AG09309 (cell line): ENCODE measurements around the gene SYPL1.
"Not testable (repeated sequence)": the region's sequence is repeated elsewhere in the genome, so short reads cannot be mapped to it uniquely, and the experiment has no call there.

Experiments used
- DNase-seq: peaks from one replicate; pipeline ENCODE4 v3.0.0-alpha.2; 2010; ENCODE audit warnings: low read depth
- H3K4me3 ChIP-seq: 2 replicates; pipeline ENCODE4 v1.5.1; 2011; ENCODE audit warnings: mild to moderate bottlenecking, low read depth, low read length, moderate library complexity; ENCODE audit not compliant: control insufficient read depth
- TF ChIP-seq, protein P1 (sequence below): IDR thresholded peaks from 2 replicates; pipeline ENCODE4 v1.5.1; 2011; ENCODE audit warnings: mild to moderate bottlenecking, low read depth, low read length, inconsistent platforms; ENCODE audit not compliant: insufficient read depth, control insufficient read depth; ENCODE audit errors: missing control alignments

Gene SYPL1

DNA sequence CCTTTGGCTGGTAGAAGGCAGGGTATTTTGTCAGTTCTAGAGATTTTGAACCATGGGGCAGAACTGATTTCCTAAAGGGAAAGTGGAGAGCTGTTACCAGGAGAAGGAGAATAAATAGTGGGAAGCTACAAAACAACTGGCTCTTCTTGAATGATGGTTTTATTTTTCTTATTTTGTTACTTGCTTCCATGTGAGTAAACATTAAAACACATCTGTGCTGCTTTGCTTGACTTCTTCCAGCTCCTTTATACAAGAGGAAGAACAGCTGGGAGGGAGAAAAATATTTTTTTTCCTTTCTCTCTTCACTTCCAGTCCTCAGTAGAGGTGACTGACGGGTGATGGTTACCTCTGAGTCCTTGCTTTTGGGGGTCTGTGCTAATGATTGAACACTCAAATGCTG, 30.0 kb upstream of the SYPL1 start:
- no peak for DNase-seq
- no peak overlapping the region for H3K4me3 ChIP-seq
- TF ChIP-seq, protein P1, sequence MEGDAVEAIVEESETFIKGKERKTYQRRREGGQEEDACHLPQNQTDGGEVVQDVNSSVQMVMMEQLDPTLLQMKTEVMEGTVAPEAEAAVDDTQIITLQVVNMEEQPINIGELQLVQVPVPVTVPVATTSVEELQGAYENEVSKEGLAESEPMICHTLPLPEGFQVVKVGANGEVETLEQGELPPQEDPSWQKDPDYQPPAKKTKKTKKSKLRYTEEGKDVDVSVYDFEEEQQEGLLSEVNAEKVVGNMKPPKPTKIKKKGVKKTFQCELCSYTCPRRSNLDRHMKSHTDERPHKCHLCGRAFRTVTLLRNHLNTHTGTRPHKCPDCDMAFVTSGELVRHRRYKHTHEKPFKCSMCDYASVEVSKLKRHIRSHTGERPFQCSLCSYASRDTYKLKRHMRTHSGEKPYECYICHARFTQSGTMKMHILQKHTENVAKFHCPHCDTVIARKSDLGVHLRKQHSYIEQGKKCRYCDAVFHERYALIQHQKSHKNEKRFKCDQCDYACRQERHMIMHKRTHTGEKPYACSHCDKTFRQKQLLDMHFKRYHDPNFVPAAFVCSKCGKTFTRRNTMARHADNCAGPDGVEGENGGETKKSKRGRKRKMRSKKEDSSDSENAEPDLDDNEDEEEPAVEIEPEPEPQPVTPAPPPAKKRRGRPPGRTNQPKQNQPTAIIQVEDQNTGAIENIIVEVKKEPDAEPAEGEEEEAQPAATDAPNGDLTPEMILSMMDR, result no peak

DNA sequence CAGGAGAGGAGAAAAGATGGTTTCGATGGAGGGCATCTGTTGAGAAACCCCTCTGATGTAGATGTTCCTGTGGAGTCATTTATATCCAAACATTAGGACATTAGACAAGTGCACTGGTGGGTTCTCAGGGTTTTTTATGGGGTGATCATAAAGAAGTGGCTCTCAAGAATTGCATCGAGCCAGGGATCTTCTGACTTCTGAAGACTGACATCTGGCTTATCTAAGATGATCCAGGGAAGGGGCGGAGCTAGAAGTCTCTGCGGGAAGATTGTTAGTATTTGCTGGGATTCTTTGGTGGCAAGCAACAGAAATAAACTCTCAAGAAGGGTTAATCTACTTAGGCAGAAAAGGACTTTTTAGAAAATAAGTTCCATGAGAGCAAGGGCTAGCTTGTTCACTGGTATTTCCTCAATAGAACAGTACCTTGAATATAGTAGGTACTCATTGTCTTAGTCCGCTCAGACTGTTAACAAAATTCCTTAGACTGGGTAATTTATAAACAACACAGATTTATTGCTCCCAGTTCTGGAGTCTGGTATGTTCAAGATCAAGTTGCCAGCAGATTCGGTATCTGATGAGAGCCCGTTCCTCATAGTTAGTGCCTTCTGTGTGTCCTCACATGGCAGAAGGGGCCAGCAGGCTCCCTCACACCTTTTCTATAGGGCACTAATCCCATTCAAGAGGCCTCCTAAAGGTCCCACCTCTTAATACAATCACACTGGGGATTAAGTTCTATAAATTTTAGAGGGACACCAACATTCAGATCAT, 28.5 kb upstream of the SYPL1 start:
- TF ChIP-seq, protein P1, result no peak
- no peak for DNase-seq
- no peak overlapping the region for H3K4me3 ChIP-seq

DNA sequence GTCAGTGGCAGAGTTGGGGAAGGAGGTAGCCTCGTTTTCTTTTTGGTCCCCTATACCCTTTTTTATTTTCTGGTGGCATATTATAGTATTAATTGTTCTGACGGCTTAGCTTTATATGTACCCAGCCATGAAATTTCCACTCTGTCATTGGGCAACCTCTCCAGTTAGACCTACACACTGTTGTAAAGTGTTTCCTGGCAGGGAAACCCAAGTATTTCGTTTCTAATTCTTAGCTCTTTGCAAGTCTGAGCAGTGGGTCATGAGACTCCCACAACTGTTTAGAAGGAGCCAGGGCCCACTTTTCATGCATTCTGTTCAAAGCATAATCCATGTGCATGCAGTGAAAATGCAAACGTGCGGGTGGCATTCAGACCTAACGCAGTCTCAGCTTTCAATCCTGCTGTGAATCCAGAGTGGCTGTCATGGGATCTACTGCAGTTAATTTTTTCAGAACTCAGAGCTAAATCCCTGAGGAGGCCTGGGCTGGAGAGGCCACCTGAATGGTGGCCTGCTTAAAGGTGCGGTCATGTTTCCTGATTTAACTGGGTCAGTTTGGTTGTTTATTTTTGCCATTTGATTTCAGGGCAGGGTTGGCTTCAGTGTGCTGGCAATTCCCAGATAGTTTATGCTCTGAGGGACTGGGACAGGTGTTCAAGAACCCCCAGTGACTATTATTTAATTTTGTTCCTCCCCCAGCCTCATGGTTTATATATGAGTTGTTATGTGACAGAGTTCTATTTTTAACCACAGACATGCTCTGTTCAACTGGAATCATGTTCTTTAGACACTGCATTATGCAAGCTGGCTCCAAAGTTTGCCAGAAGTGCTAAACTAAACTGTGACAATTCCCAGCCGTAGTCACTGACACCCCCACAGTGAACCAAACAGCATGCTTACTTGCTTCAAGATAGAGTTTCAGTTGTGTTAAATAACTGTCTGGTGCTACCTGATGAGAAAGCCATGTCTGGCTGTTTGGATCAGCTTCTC, 27.4 kb upstream of the SYPL1 start:
- DNase-seq, result no peak
- TF ChIP-seq, protein P1, result no peak
- H3K4me3 ChIP-seq, result no peak overlapping the region

DNA sequence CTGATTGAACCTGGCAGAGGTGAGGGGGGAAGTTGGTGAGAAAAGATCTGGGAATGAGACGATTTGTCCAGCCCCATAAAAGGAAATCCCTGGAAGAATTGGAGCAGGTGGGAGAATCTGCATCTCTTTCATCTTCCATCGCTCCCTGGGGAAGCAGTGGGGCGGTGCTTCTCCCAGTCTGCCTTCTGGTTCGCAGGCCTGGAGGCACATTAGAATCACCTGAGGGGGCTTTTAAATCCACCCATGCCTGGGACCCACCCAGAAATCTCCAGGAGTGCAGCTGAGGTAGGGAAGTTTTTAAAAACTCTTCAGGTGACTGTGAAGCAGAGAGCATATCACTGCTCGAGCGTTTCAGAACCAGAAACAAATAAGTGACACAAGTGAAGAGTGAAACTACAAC, 26.7 kb upstream of the SYPL1 start:
- H3K4me3 ChIP-seq, result no peak overlapping the region
- TF ChIP-seq, protein P1, result no peak
- no peak for DNase-seq

DNA sequence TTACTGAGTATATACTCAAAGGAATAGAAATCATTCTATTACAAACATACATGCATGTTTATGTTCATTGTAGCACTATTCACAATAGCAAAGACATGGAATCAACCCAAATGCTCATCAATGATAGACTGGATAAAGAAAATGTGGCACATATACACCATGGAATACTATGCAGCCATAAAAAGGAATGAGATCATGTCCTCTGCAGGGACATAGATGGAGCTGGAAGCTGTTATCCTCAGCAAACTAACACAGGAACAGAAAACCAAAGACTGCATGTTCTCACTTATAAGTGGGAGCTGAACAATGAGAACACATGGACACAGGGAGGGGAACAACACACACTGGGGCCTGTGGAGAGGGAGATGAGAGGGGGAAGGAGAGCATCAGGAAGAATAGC, 26.1 kb upstream of the SYPL1 start:
- H3K4me3 ChIP-seq, DNase-seq: not testable (repeated sequence)

DNA sequence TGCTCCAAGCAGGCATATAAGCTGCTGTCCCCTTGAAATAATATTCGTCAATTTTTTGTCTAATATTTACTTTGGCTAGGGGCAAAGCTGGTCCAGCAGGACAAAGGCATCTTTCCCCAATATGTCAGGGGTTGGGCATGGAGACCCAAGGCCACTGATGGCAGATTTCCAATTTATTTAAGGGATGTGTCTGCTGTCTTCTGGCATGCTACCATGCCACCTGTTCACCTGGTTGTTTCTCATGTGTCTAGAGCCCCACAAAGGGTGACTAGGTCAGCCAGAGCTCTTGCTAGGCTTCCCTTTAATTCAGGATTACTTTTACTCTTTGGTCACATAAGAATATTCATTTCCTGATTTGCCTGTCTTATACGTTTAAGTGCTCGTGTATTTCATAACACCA, 22.1 kb upstream of the SYPL1 start:
- H3K4me3 ChIP-seq, result no peak overlapping the region
- TF ChIP-seq, protein P1, result no peak
- no peak for DNase-seq

DNA sequence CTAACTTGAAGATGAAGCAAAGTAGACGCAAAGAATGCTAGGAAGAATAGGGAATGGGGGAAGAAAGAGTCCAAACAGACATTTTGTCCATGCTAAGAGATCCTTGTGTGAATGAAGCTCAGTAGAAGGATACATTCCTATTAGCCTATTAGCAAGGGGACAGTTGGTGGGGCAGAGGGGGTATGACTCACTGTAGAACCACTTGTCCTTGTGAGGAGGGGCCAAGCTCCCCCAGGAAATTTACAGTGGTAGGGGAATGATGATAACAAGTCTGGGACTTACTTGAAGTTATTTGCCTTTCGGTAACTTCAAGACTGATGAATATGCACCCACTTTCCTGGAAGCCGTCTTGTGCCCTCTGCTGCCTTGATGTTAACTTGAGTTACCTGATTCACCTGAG, 17.2 kb upstream of the SYPL1 start:
- H3K4me3 ChIP-seq, result no peak overlapping the region
- no peak for DNase-seq
- TF ChIP-seq, protein P1, result no peak
